H1 (cell line): ENCODE measurements around the gene ANKRD6. TPM values are rescaled to one million over a fixed set of nuclear protein-coding genes. Genes with fewer than 3 reads are reported as not detected.

Source experiments
- CTCF ChIA-PET: fragments of 300-600 bp; sonication (Branson Sonifier 250); formaldehyde crosslinking; loops from one replicate; lab custom pipeline; 2021; ENCODE audit not compliant: partially characterized antibody; lab: Charles Lee
- POLR2A ChIA-PET: fragments of 300-600 bp; sonication (Branson Sonifier 250); formaldehyde crosslinking; loops from one replicate; lab custom pipeline; 2021; ENCODE audit warnings: inconsistent platforms; ENCODE audit not compliant: partially characterized antibody; lab: Charles Lee
- DNase-seq, 2 experiments: peaks; one replicate each; pipeline versions ENCODE4 v3.0.0 to v3.0.0-alpha.2; 2010 to 2022; ENCODE audit warnings: low spot score in 2 of 2, low read depth in 1 of 2, mixed read lengths in 1 of 2
- FAIRE-seq: peaks from 2 replicates; lab custom pipeline; 2011; peaks lifted over from hg19 to GRCh38; lab: Jason Lieb, UNC
- H2AFZ ChIP-seq: 2 replicates; pipeline ENCODE4 v1.8.1; 2012; ENCODE audit warnings: low read length, inconsistent platforms
- H2AK5ac ChIP-seq: 2 replicates; pipeline ENCODE4 v1.6.1; 2013; ENCODE audit warnings: low read depth, low read length
- H2BK120ac ChIP-seq: replicated peaks from 2 replicates; pipeline ENCODE3; 2013; ENCODE audit warnings: low read depth, low read length, inconsistent platforms
- H2BK12ac ChIP-seq: 2 replicates; pipeline ENCODE4 v1.6.1; 2013; ENCODE audit warnings: low read depth, low read length
- H2BK15ac ChIP-seq: 2 replicates; pipeline ENCODE4 v1.6.1; 2013; ENCODE audit warnings: low read length
- H2BK20ac ChIP-seq: 2 replicates; pipeline ENCODE4 v1.6.1; 2013; ENCODE audit warnings: low read length
- H2BK5ac ChIP-seq: 2 replicates; pipeline ENCODE4 v1.6.1; 2013; ENCODE audit warnings: low read depth, low read length
- H3K14ac ChIP-seq: 2 replicates; pipeline ENCODE4 v1.6.1; 2013; ENCODE audit warnings: inconsistent platforms; ENCODE audit not compliant: insufficient read length
- H3K18ac ChIP-seq: 2 replicates; pipeline ENCODE4 v1.6.1; 2013; ENCODE audit warnings: low read length; ENCODE audit errors: extremely low read depth
- H3K23ac ChIP-seq: 2 replicates; pipeline ENCODE4 v1.6.1; 2013; ENCODE audit warnings: inconsistent platforms; ENCODE audit not compliant: insufficient read length
- H3K23me2 ChIP-seq: 2 replicates; pipeline ENCODE4 v1.6.1; 2013; ENCODE audit warnings: low read depth, low read length
- H3K27ac ChIP-seq: 2 replicates; pipeline ENCODE4 v1.6.1; 2011; ENCODE audit warnings: low read depth, low read length, inconsistent platforms
- H3K27me3 ChIP-seq, 4 experiments: replicated peaks in 1 of 4; 1 replicate in 1 of 4; 2 replicates in 3 of 4; pipeline versions ENCODE4 v1.6.1 to v1.8.1; 2011 to 2013; ENCODE audit warnings: low read length in 3 of 4, mild to moderate bottlenecking in 3 of 4, inconsistent platforms in 2 of 4, mixed read lengths in 2 of 4, moderate library complexity in 1 of 4; ENCODE audit not compliant: control insufficient read depth in 3 of 4, insufficient read depth in 3 of 4; ENCODE audit errors: extremely low read depth in 1 of 4
- H3K36me3 ChIP-seq, 4 experiments: 2 replicates each; pipeline versions ENCODE4 v1.6.1 to v1.8.1; 2011 to 2013; ENCODE audit warnings: mild to moderate bottlenecking in 4 of 4, low read length in 3 of 4, moderate library complexity in 2 of 4, control low read depth in 1 of 4, inconsistent platforms in 1 of 4; ENCODE audit not compliant: insufficient read depth in 4 of 4, control insufficient read depth in 2 of 4
- H3K4ac ChIP-seq: replicated peaks from 2 replicates; pipeline ENCODE3; 2013; ENCODE audit warnings: low read length, low read depth, mixed read lengths, inconsistent platforms; ENCODE audit not compliant: insufficient read length
- H3K4me1 ChIP-seq, 4 experiments: replicated peaks in 1 of 4; 1 replicate in 1 of 4; 2 replicates in 3 of 4; pipeline versions ENCODE4 v1.6.1 to v1.8.1; 2011 to 2013; ENCODE audit warnings: low read length in 3 of 4, inconsistent platforms in 2 of 4, mixed read lengths in 1 of 4; ENCODE audit not compliant: insufficient read depth in 4 of 4, control insufficient read depth in 3 of 4
- H3K4me2 ChIP-seq, 2 experiments: 2 replicates each; pipeline versions ENCODE4 v1.6.1 to v1.8.1; 2011 to 2013; ENCODE audit warnings: low read depth in 2 of 2, low read length in 2 of 2, control low read depth in 1 of 2, inconsistent platforms in 1 of 2, mild to moderate bottlenecking in 1 of 2; ENCODE audit not compliant: insufficient read depth in 1 of 2
- H3K4me3 ChIP-seq, 4 experiments: fragments of 200-600, 300-600 bp in 1 of 4; sonication (generic), shearing (Covaris generic), sonication (Bioruptor Twin) in 1 of 4; 2 replicates each; pipeline versions ENCODE4 v1.5.1 to v1.8.1; 2011 to 2016; ENCODE audit warnings: low read length in 4 of 4, low read depth in 3 of 4, control low read depth in 2 of 4, inconsistent platforms in 2 of 4, mild to moderate bottlenecking in 2 of 4, mixed read lengths in 1 of 4, moderate library complexity in 1 of 4; ENCODE audit not compliant: insufficient read depth in 2 of 4; ENCODE audit errors: extremely low read depth in 1 of 4
- H3K56ac ChIP-seq: replicated peaks from 2 replicates; pipeline ENCODE3; 2013; ENCODE audit warnings: low read depth, mild to moderate bottlenecking, mixed read lengths, low read length, inconsistent platforms; ENCODE audit not compliant: insufficient read length
- H3K79me1 ChIP-seq: 2 replicates; pipeline ENCODE4 v1.6.1; 2013; ENCODE audit warnings: low read depth, low read length, control low read depth
- H3K79me2 ChIP-seq, 2 experiments: 2 replicates each; pipeline versions ENCODE4 v1.6.1 to v1.8.1; 2012 to 2013; ENCODE audit warnings: low read length in 2 of 2, mild to moderate bottlenecking in 2 of 2, inconsistent platforms in 1 of 2; ENCODE audit not compliant: insufficient read depth in 2 of 2, control insufficient read depth in 1 of 2
- H3K9ac ChIP-seq, 4 experiments: replicated peaks in 1 of 4; 1 replicate in 1 of 4; 2 replicates in 3 of 4; pipeline versions ENCODE4 v1.6.1 to v1.8.1; 2011 to 2013; ENCODE audit warnings: low read depth in 3 of 4, low read length in 3 of 4, control low read depth in 2 of 4, mild to moderate bottlenecking in 2 of 4, moderate library complexity in 2 of 4, inconsistent platforms in 1 of 4; ENCODE audit errors: extremely low read depth in 1 of 4
- H3K9me3 ChIP-seq, 2 experiments: 2 replicates each; pipeline versions ENCODE4 v1.6.1 to v1.8.1; 2012 to 2013; ENCODE audit warnings: mild to moderate bottlenecking in 2 of 2, moderate library complexity in 2 of 2, control low read depth in 1 of 2, inconsistent platforms in 1 of 2, low read depth in 1 of 2, low read length in 1 of 2, mixed read lengths in 1 of 2; ENCODE audit not compliant: insufficient read depth in 2 of 2
- H4K20me1 ChIP-seq, 2 experiments: replicated peaks in 1 of 2; 2 replicates each; pipeline versions ENCODE3 to v1.8.1; 2011 to 2013; ENCODE audit warnings: inconsistent platforms in 2 of 2, low read length in 2 of 2, mild to moderate bottlenecking in 1 of 2; ENCODE audit not compliant: insufficient read depth in 2 of 2, control insufficient read depth in 1 of 2
- H4K5ac ChIP-seq: 2 replicates; pipeline ENCODE4 v1.6.1; 2013; ENCODE audit warnings: low read length, low read depth, mixed read lengths, inconsistent platforms; ENCODE audit not compliant: insufficient read length
- H4K8ac ChIP-seq: 2 replicates; pipeline ENCODE4 v1.8.0; 2013; ENCODE audit warnings: mild to moderate bottlenecking, moderate library complexity, low read length, inconsistent platforms; ENCODE audit not compliant: insufficient read depth; ENCODE audit errors: extremely low read depth
- H4K91ac ChIP-seq: replicated peaks from 2 replicates; pipeline ENCODE3; 2013; ENCODE audit warnings: low read length, mixed read lengths, inconsistent platforms; ENCODE audit not compliant: insufficient read length
- BCL11A ChIP-seq, 2 experiments: IDR thresholded peaks; one replicate each; pipeline ENCODE4 v1.6.1; 2011; ENCODE audit warnings: low read depth in 2 of 2, low read length in 2 of 2, mild to moderate bottlenecking in 2 of 2
- FOSL1 ChIP-seq: IDR thresholded peaks from 2 replicates; pipeline ENCODE4 v1.6.1; 2011; ENCODE audit warnings: mild to moderate bottlenecking, low read depth, low read length, moderate library complexity; ENCODE audit not compliant: insufficient read depth
- JUN ChIP-seq: IDR thresholded peaks from 2 replicates; pipeline ENCODE4 v1.6.1; 2011; ENCODE audit warnings: low read depth, mild to moderate bottlenecking, improper control_type of control experiment, low read length
- SP4 ChIP-seq: IDR thresholded peaks from 2 replicates; pipeline ENCODE4 v1.6.1; 2012; ENCODE audit warnings: low read length, inconsistent platforms
- SUZ12 ChIP-seq: fragments of 200-600 bp; sonication (generic); IDR thresholded peaks from 2 replicates; pipeline ENCODE4 v1.6.1; 2012; ENCODE audit warnings: mild to moderate bottlenecking, inconsistent platforms, low read length, moderate library complexity, mixed read lengths
- WGBS, 2 experiments: shearing (Covaris generic) in 1 of 2; methylation state at CpG; one replicate each; pipeline versions ENCODE4 v1.1.6 to v1.1.7; 2013 to 2015; ENCODE audit warnings: low lambda C conversion rate in 2 of 2, mixed read lengths in 2 of 2, inconsistent platforms in 1 of 2, low coverage in 1 of 2, missing lambda C conversion rate in 1 of 2; ENCODE audit not compliant: insufficient replicate concordance in 2 of 2, insufficient coverage in 1 of 2, insufficient read length in 1 of 2; ENCODE audit errors: extremely low coverage in 1 of 2, missing lambda C conversion rate in 1 of 2; 5-methylcytosine and 5-hydroxymethylcytosine counted together
- polyA plus RNA-seq, 7 experiments: library from polyadenylated mRNA; depleted of rRNA in 3 of 7; stranded (reverse) in 5 of 7; unstranded in 2 of 7; fragments of >200 nt in 5 of 7; fragments of 200-250 nt in 2 of 7; gene quantifications; 1 replicate in 5 of 7; 2 replicates in 1 of 7; 4 replicates in 1 of 7; pipeline versions ENCODE4 v1.2.1 to v1.2.3, GENCODE V29; 2011 to 2013; ENCODE audit warnings: missing spikeins in 2 of 7, mixed read lengths in 2 of 7
- total RNA-seq: library from RNA; stranded (reverse); fragmentation: NEBNext Ultra II Directional; extraction: Animal tissue kit (Norgen Biotek cat#: 25700); gene quantifications from 2 replicates; pipeline ENCODE4 v1.2.1, GENCODE V29; 2021

ANKRD6 gene
- total and polyA plus RNA-seq, 2 of the 8 experiments (the other 6 are each of a cell fraction or from before 2014, with no cell fraction given), result 5.9 to 12.8 TPM

DNA sequence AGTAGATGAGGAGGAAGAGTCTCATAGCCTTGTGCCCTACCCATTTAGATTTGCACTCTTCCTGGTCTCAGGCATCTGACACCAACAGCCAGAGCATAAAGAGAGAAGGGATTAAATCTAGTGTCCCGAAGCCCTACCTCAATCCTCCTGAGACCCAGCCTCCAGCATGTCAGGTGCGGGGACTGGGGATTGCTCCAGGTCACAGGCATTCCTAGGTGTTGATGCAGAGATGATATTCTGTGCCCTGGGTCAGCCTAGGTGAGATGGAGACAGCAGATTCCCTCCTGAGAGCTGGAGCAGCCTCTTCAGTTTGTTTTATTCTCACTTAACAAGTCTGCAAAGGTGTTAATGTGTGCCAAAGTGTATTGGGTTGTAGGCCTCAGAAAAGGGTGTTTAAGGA lies 89.8 kb downstream of the ANKRD6 start:
- no peaks in the 10 kb centered on the region; a peak in 2 of 7 replicates for H3K27me3 ChIP-seq
- TF ChIP-seq BCL11A (IDR thresholded peaks at IDR 0.05; ENCODE audit: low read depth in 2 of 2, low read length in 2 of 2), result no peak
- no peak for TF ChIP-seq FOSL1
- no peak for TF ChIP-seq JUN
- TF ChIP-seq SUZ12, result no peak
- TF ChIP-seq SP4, result no peak

More for the DNA sequence above, 89.8 kb downstream of the ANKRD6 start:
- H2BK12ac ChIP-seq, result no peak overlapping the region
- H3K14ac ChIP-seq, result no peak overlapping the region
- H3K9me3 ChIP-seq, result no peaks in the 10 kb centered on the region
- H2BK120ac ChIP-seq, result no peak overlapping the region
- no peak overlapping the region for H3K9ac ChIP-seq
- H2AK5ac ChIP-seq, result no peak overlapping the region
- ChIA-PET CTCF (interaction anchor here (1.0 to 2.3 kb wide), 5 partner anchors 15 to 30 kb away, joined by 3 to 9 read pairs (median 4); no protein-coding TSS in a partner anchor), POLR2A (no interaction called here)
- H3K56ac ChIP-seq, result no peak overlapping the region
- no peak overlapping the region for H3K27ac ChIP-seq
- H4K8ac ChIP-seq, result no peak overlapping the region
- no peak overlapping the region for H3K4me3 ChIP-seq
- WGBS, 2 experiments, result 86% methylated on average over 2 of the region's 2 CpGs; no CpG with 5 or more reads in 1 of the 2 experiments
- H3K23ac ChIP-seq, result no peak overlapping the region
- H2BK15ac ChIP-seq, result no peak overlapping the region
- no peak for FAIRE-seq
- no peaks in the 10 kb centered on the region for H3K36me3 ChIP-seq
- no peaks in the 10 kb centered on the region for H3K79me2 ChIP-seq
- no peak overlapping the region for H3K4me2 ChIP-seq
- H4K91ac ChIP-seq, result no peak overlapping the region
- H4K5ac ChIP-seq, result no peak overlapping the region
- H3K4ac ChIP-seq, result no peak overlapping the region
- no peak overlapping the region for H2BK5ac ChIP-seq
- H3K23me2 ChIP-seq, result no peaks in the 10 kb centered on the region
- no peaks in the 10 kb centered on the region for H3K4me1 ChIP-seq
- no peak overlapping the region for H2BK20ac ChIP-seq
- H3K79me1 ChIP-seq, result no peaks in the 10 kb centered on the region
- no peak overlapping the region for H2AFZ ChIP-seq
- DNase-seq, result no peak
- H4K20me1 ChIP-seq, result no peaks in the 10 kb centered on the region
- no peak overlapping the region for H3K18ac ChIP-seq
